Stimulated activated CD8-positive, alpha-beta memory T cell treated with anti-CD3 and anti-CD28 coated beads, Interleukin-4, amount 100 ng/mL, for 4 hours (primary cell): Measurements from ENCODE around the gene SLC52A1.
"Not testable (repeated sequence)": the region's sequence is repeated elsewhere in the genome, so short reads cannot be mapped to it uniquely, and the experiment has no call there.

Experiments used
- DNase-seq, 2 donors: peaks; one replicate each; pipeline ENCODE4 v3.0.0-alpha.2; 2020; ENCODE audit warnings: low read depth in 2 of 2, low spot score in 1 of 2

Gene SLC52A1

DNA sequence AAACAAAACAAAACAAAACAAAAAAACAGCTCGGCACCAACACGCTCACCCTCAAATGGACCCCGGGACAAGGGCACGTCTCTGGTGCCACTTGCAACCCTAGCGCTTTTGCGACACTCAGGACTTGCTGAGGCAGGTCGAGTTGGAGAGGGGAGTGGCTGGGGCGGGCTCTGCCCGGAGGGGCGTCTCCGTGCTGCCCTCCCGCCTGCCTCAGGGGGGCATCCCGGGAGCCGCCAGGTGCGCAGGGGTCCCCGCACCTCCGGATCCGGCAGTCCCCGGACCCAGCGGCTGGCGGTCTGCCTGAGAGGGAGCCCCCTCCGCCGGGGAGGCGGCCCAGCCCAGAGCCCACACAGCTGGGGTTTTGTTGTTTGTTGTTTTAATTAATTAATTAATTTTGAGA is at the start of gene SLC52A1:
Gene SLC52A1, minus strand, starts transcription at position 112 of the 400 bp plus-strand sequence. CDS start 820 bp downstream, outside the sequence.
- no peak for DNase-seq

- DNase-seq = no peak
These were observed 45.4 kb upstream of the SLC52A1 start for GRCh38 chr17:5080591-5080990.

DNA sequence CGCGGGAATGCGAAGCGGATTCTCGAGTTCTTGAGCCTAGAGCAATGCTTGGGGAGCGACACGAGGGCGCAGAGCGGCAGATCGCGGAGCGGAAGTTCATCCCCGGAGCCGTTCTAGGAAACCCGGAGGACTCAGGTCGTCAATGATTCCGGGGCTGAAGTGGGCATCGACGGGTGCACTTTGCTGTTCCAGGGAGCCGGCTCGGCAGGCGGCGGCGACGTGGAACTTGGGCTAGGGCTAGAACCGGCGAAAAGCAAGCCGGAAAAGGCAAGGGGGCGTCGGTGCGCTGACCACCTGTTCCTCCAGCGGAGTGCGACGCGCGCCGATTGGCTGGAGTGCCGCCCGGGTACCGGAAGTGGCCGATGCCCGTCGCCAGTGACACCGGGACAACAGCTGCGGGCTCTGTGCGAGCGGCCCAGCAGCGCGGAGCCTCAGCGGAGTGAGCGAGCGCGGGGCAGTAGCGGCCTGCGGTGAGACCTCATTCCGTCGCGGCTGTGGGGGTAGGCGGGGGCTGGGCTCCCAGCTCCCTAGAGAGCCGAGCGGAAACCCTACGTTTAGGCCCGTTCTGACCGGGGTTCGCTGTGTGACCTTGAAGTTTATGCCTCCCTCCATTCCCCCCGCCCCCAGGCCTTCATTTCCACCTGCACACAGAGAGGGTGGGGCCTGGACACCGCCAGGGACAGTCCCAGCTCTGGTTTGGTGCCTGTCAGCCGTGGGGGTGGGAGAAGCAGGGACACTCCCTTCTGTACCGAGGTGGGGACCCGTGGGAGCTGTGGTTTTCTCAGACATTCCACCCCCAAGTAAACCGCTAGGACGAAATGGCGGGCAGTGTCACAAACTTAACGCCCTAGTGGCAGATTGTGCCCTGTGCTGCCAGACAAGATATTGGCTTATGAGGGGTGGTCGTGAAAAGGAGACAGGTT is 43.1 kb upstream of the SLC52A1 start, which contains the start of gene ZFP3:
Gene ZFP3, plus strand, starts transcription at position 362 of the 923 bp plus-strand sequence. CDS start 13,038 bp downstream, outside the sequence.
- DNase-seq = peak; percentile 37 to 70

DNA sequence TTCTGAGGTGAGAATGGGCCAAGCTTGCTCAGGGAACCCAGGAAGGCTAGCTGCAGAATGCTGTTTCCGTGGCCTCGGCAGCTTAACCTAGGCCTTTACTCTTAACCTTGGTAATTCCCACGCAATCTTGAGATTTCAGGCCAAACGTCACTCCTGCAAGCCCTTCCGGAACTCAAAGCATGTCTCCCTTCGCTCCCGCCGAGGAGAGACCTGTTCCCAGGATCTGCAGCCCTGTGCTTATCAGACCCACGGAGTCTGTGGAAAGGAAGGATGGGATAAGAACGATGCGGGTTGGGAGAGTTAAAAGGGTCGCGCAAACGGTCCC is 42.5 kb upstream of the SLC52A1 start:
- no peak for DNase-seq

GRCh38 chr17:5077275-5077674 is 42.0 kb upstream of the SLC52A1 start:
- not testable (repeated sequence) for DNase-seq

DNA sequence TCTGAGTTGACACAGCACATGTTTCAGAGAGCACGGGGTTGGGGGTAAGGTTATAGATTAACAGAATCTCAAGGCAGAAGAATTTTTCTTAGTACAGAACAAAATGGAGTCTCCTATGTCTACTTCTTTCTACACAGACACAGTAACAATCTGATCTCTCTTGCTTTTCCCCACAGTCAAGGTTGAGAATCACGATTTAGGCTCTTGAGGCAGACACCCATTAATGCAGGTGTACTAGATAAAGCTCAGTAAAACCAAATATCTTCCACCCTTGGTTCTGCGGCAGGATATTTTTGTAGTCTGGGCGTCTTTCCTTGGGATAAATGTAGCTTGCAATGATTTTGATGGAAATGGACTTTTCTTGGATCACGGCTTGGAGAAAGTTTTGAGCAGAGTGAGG is 40.2 kb upstream of the SLC52A1 start:
- not testable (repeated sequence) for DNase-seq

DNA sequence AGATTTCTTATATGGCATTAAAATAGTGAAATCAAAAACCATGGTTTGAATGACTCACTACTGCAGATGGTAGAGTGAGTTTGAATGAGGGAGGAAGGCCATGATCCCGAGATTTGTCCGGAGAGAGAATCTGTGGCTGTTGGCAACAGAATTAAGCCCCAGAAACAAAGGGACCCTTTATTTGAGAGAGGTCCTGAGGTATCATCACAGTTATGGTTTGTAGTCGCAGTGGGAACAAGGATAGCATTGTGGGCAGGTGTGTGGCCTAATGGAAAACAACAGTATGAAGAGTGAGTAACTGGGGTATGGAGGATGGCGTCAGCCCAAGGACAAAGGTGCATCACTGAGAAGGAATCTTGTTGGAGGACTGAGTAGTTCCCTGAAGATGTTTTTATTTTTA is 34.5 kb upstream of the SLC52A1 start:
- no peak for DNase-seq

GRCh38 chr17:5068236-5068635 is 33.0 kb upstream of the SLC52A1 start:
- DNase-seq = no peak

DNA sequence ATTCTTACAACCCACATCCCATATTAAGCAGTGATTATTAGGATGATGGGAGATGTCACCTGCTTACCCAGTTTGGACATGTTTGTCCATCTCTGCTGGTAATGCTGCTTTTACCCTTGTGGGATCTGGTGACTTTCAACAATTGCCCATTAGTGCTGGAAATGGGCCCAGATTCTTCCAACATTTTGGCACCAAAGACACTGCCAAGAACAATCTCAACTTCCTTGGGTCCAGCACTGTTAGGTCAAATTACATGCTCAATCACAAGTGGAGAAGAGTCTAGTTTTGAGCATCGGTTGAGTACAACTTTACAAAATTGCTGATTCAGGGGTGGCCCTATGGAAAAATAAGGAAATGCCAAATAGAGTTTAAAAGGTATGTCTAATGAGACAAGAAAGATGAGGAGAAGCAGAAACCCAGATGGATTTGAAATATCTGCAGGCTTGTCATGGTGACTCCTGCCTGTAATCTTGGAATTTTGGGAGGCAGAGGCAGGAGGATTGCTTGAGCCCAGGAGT is 30.1 kb upstream of the SLC52A1 start:
- no peak for DNase-seq

- no peak for DNase-seq
These were observed 20.3 kb upstream of the SLC52A1 start for GRCh38 chr17:5055543-5055942.

DNA sequence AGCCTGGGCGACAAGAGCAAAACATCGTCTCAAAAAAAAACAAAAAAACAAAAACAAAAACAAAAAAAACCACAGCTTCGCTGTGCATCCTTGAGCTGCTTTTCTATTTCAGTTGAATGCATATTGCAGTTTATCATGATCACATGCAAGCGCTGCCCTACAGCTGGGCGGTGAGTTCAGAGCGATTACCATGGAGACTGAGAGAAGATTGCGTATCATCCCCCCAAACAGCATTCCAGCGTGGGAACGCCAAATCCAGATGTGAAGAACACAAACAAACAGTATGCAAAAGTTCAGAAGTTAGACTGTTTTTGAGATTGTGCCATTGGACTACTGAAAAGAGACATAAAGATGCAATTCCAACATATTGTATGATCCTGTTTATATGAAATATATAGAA is 15.1 kb upstream of the SLC52A1 start:
- no peak for DNase-seq

GRCh38 chr17:5049314-5049841 is 14.2 kb upstream of the SLC52A1 start:
- peak in 1 of 2 donors; percentile 29 for DNase-seq

DNA sequence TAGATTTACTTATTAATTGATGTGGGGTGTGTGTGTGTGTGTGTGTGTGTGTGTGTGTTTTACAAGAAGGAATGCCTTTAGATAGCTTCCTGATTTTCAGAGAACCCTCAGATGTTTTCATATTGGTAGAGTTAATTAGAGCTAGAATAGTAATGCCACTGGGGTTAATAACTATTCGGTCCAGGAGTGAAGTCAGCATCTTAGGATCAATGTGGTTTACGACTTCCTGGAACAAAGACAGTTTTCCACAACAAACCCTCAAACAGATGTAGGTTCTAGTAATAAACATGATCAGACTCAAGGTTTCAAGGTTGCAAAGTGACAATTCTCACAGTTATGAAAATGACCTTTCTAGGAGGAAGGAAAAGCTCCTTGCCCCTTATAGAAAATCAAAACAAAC is 12.2 kb upstream of the SLC52A1 start:
- no peak for DNase-seq

DNA sequence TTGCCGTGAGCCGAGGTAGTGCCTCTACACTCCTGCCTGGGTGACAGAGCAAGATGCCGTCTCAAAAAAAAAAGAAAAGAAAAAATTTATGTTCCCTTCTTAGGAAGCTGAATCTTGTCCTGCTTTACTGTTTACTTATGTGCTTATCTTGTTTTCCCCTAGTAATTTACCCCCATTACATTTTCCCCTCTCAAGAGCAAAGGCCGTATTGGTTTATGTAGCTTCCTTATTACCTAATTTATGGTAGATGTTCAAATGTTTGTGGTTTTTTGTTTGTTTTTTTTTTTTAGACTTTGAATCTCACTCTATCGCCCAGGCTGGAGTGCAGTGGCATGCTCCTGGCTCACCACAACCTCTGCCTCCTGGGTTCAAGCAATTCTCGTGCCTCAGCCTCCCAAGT is 10.3 kb upstream of the SLC52A1 start:
- no peak for DNase-seq

DNA sequence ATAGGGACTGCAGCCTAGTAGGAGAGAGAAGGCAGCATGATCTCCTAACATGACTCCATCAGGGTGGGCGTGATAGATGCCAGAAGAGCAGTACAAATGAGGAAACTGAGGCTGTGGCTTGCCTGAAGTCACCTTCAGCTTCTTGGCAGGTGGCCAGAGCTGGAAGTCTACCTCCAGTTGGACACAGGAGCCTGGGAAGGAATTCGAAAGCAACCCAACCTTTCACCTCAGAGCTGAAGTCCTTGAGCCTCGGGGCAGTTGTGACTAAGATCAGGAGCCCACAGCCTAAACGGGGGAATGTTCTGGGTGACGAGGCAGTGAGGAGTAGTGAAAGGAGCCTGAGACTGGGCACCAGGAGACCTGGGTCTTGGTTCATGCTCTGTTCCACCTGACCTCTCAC is 9.4 kb upstream of the SLC52A1 start:
- no peak for DNase-seq

DNA sequence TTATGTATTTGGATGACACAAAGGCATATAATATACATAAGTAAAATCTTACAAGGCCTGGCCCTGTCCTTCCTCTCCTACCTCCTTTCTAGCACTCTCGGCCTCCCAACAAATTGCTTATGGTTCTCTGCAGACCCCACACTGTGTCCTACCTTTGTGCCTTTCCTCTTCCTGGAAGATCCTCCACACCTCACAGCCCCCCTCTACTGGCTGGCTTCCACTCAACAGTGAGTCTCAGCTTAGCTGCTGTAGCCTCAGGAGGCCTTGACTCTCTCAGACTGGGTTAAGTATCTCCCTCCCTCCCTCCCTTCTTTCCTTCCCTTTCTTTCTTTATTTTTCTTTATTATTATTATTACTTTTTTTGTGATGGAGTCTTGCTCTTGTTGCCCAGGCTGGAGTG is 8.3 kb upstream of the SLC52A1 start:
- no peak for DNase-seq

DNA sequence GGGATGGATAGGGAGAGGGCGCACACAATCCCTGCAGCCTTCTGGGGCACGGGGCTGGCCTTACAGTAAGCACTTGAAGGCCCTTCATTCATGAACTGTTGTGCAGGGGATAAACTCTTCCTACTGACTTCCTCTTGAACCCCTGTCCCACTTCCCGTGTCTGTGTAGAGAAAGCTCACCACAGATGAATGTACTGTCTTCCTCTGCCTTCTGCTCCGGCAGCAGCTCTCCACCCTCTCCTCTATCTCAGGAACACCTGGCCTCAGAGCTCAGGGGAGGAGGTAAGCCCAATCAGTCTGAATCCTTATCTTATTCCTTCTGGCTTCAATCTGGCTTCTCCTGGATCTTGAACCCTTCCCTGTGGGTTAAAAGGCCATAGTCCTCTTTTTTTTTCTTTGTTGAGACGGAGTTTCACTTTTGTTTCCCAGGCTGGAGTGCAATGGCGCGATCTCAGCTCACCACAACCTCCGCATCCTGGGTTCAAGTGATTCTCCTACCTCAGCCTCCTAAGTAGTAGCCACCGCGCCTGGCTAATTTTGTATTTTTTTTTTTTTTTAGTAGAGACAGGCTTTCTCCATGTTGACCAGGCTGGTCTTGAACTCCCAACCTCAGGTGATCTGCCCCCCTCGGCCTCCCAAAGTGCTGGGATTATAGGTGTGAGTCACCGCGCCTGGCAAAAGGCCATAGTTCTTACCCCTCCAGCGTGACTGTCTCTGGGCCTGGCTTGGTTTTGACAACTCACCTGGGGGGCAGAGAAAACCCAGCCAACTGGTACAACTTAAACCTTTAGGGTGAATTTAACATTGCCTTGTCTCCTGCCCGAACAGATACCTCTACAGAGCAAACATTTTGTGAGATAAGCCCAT is 7.2 kb upstream of the SLC52A1 start:
- no peak for DNase-seq

- DNase-seq = no peak
These were observed 575 bp downstream of the SLC52A1 start for GRCh38 chr17:5034651-5035050.

DNA sequence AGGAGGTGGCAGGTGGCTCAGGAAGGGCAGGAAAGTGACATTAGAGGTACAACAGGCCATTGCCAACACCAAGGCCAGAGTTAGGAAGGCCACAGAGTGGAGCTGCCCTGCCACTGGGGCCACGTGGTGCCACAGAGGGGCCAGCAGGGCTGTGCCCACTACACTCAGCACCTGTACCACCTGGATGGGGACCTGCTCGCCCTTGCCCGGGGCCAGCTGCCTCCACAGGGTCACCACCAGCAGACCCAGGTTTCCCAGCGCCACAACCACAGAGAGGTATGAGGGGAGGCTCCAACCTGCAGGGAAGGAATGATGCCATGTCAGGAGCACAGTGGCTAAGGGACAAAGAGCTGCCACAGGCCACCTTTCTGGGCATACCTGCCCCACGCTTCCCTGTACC is 1.2 kb downstream of the SLC52A1 start:
- no peak for DNase-seq

DNA sequence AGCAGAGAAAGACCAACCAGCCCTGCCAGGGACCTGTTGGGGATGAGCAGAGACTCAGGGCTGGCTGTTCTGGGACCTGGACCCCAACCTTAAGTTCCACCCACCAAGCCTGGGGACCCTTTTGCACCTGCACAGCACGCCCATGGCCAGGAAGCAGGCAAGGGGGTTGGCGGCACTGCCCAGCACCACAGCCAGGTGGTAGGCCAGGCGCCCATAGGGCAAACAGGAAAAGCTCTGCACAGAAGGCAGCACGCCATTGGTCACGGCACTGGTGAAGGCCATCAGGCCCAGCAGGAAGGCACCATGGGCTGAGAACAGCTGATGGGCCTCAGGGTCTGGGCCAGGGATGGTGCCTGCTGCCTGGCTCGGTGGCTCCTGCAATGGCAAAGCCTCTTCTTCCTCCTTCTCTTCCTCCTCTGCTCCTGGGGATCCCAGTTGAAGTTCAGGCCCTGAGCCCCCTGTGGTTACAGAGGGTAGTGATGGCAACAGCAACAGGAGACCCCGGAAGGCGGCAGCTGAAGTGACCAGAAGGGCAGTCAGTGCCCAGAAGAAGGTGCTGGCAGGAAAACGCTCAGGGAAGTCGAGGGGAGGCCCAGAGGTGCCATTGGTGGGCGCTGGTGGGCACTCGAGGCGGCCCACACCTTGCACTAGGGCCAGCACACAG is 1.7 kb downstream of the SLC52A1 start:
- no peak for DNase-seq

GRCh38 chr17:5032865-5033264 is 2.4 kb downstream of the SLC52A1 start:
- no peak for DNase-seq
